Progenitor cell of endocrine pancreas (in vitro differentiated cells): ENCODE results near the gene FLOT2. TPM values are rescaled to one million over a fixed set of nuclear protein-coding genes. Genes with fewer than 3 reads are reported as not detected.
"Not testable (repeated sequence)": the region's sequence is repeated elsewhere in the genome, so short reads cannot be mapped to it uniquely, and the experiment has no call there.

Experiments used
- DNase-seq: peaks from one replicate; pipeline ENCODE4 v3.0.0; 2021; ENCODE audit warnings: low spot score; ENCODE audit not compliant: unreplicated experiment
- H3K27ac Mint-ChIP-seq: 2 replicates; pipeline ENCODE4 v1.8.0; 2021; ENCODE audit warnings: mild to moderate bottlenecking, moderate library complexity, mixed read lengths
- H3K27me3 Mint-ChIP-seq: 2 replicates; pipeline ENCODE4 v1.8.0; 2021; ENCODE audit warnings: mixed read lengths
- H3K36me3 Mint-ChIP-seq: 2 replicates; pipeline ENCODE4 v1.8.0; 2022; ENCODE audit warnings: mixed read lengths; ENCODE audit not compliant: insufficient read depth
- H3K4me1 Mint-ChIP-seq: 2 replicates; pipeline ENCODE4 v1.8.0; 2021; ENCODE audit warnings: low read depth, mixed read lengths
- H3K4me3 Mint-ChIP-seq: 2 replicates; pipeline ENCODE4 v1.8.0; 2021; ENCODE audit warnings: low read depth, mild to moderate bottlenecking, moderate library complexity, mixed read lengths
- H3K9me3 Mint-ChIP-seq: 2 replicates; pipeline ENCODE4 v1.8.0; 2021; ENCODE audit warnings: low read depth, mixed read lengths
- total RNA-seq: library from RNA; stranded (reverse); gene quantifications from 2 replicates; pipeline ENCODE4 v1.2.1, GENCODE V29; 2021
- TF ChIP-seq, protein P1 (sequence below): fragments of 200-600 bp; sonication (generic); IDR thresholded peaks from one replicate; pipeline ENCODE4 v1.5.0; 2021; ENCODE audit warnings: antibody characterized with exemption, mild to moderate bottlenecking; ENCODE audit not compliant: unreplicated experiment

FLOT2 gene
- total RNA-seq, 1 donor from 2014 or later: 131 TPM

DNA sequence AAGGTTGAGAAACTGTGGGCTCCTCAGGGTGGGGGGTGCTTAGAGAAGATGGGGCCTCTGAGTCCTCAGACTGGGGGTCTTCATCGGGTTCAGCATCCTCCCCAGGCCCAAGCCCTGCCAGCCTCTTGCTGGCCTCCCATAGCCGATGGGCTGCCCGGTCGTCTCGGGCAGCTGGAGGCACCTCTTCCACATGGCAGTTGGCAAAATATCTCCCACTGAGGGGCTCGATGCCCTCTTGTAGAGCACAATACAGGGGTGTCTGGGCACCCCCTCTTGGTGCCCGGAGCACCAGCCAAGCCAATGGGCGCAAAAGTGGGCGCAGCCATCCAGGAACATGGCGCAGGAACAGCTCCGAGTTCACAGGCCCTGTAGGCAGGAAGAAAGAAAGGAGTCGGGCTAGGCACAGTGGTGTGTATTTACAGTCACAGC, 1.0 kb upstream of the FLOT2 start:
- H3K4me1 Mint-ChIP-seq: peaks cover 24% of the 10 kb centered on the region

DNA sequence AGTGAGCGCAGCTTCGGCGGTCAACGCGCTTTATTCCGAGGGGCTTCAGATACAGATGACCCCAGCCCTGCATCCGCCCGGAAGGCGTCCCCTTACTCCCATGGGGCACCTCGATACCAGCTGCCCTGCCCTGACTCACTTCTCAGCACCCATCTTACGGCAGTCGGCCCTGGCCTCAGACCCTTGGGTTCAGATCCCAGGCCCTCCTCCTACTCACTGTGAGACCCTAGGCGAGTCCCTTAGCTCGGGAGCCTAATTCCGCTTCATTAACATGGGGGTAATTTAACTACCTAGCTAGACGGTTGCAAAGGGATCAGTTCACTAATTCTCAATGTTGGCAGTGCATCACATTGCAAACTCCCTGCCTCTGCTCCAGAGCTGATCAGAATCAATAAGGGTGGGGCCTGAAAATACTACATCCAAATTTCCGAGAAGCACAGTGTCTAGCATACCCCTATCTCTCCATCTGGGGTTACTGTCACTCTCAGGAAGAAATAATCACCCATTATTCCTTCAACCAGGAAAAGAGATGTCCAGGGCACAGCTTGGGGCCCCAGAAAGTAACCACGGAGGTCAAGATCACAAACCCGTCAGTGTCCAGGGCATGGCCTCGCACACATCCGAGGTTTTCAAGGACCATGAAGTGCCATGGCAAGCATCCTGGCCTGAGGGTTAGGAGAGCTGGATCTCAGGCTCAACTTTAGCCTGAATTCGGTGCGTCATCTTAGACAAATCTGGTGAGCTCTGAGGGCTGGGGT, 415 bp upstream of the FLOT2 start:
- TF ChIP-seq, protein P1, sequence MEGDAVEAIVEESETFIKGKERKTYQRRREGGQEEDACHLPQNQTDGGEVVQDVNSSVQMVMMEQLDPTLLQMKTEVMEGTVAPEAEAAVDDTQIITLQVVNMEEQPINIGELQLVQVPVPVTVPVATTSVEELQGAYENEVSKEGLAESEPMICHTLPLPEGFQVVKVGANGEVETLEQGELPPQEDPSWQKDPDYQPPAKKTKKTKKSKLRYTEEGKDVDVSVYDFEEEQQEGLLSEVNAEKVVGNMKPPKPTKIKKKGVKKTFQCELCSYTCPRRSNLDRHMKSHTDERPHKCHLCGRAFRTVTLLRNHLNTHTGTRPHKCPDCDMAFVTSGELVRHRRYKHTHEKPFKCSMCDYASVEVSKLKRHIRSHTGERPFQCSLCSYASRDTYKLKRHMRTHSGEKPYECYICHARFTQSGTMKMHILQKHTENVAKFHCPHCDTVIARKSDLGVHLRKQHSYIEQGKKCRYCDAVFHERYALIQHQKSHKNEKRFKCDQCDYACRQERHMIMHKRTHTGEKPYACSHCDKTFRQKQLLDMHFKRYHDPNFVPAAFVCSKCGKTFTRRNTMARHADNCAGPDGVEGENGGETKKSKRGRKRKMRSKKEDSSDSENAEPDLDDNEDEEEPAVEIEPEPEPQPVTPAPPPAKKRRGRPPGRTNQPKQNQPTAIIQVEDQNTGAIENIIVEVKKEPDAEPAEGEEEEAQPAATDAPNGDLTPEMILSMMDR: no peak
- H3K4me1 Mint-ChIP-seq: peaks cover 21% of the 10 kb centered on the region
- no peaks in the 10 kb centered on the region for H3K27me3 Mint-ChIP-seq
- no peak for DNase-seq
- H3K36me3 Mint-ChIP-seq: peaks cover 7% of the 10 kb centered on the region
- H3K27ac Mint-ChIP-seq: peak overlapping the region; percentile 94
- no peaks in the 10 kb centered on the region for H3K9me3 Mint-ChIP-seq
- H3K4me3 Mint-ChIP-seq: peak overlapping the region; percentile 93

More for the DNA sequence above, 1.0 kb upstream of the FLOT2 start:
- TF ChIP-seq, protein P1: no peak
- no peak for DNase-seq
- Mint-ChIP-seq H3K9me3 (no peaks in the 10 kb centered on the region), H3K27ac (no peak overlapping the region), H3K4me3 (peak overlapping the region; percentile 93), H3K36me3 (peaks cover 7% of the 10 kb centered on the region), H3K27me3 (no peaks in the 10 kb centered on the region)

DNA sequence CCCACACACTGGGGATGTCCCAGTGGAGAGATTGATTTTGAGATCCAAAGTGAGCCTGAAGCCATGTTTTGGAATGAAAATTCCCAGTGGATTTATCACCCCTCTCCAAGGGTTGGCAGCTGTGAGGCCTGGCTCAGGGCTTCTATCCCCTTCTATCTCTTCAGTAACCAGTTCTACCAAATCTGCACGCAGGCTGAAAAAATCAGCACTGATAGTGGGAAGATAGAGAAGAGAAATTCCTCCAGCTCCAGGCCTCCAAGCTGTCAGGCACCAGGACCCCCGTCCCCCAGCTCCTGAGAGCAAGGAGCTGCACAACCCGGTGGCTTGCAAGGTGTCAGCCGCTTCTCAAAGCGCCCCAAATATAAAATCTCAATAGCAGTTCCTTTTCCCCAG, 1.0 kb downstream of the FLOT2 start:
- Mint-ChIP-seq H3K27ac (peak overlapping the region; percentile 94), H3K27me3 (no peaks in the 10 kb centered on the region), H3K9me3 (no peaks in the 10 kb centered on the region), H3K36me3 (peaks cover 7% of the 10 kb centered on the region), H3K4me1 (peaks cover 16% of the 10 kb centered on the region), H3K4me3 (peak overlapping the region; percentile 93)
- TF ChIP-seq, protein P1: no peak
- no peak for DNase-seq

DNA sequence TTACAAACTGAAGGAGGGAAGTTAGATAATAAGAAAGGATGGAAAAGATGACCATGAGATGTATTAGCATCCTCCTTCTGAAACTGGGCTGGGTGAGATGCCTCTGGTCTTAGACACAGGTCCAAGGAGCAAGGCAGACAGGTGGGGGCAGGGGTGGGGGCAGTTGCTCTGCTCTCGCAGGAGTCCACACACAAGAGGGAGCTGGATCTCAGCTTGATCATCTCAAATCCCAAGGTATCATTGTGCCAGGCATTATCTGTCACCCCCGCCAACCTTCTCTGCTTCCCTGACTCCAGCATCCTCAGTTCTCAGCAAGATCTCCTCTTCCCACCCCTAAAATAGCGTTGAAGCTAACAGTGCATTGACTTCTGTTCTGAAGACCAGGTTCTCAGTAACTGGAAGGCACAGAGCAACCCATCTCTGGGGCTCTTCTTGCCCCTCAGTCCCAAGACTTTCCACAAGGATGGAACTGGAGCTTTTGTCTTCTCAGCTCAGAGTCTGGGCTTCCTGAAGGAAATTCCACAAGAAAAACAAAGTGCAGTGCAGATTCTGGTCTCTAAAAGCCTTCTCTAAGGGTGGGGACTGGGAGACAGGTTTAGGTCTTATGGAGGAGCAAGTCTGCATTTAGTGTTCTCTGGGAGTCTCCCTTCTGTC, 1.6 kb downstream of the FLOT2 start:
- H3K27ac Mint-ChIP-seq: no peak overlapping the region
- peaks cover 16% of the 10 kb centered on the region for H3K4me1 Mint-ChIP-seq

DNA sequence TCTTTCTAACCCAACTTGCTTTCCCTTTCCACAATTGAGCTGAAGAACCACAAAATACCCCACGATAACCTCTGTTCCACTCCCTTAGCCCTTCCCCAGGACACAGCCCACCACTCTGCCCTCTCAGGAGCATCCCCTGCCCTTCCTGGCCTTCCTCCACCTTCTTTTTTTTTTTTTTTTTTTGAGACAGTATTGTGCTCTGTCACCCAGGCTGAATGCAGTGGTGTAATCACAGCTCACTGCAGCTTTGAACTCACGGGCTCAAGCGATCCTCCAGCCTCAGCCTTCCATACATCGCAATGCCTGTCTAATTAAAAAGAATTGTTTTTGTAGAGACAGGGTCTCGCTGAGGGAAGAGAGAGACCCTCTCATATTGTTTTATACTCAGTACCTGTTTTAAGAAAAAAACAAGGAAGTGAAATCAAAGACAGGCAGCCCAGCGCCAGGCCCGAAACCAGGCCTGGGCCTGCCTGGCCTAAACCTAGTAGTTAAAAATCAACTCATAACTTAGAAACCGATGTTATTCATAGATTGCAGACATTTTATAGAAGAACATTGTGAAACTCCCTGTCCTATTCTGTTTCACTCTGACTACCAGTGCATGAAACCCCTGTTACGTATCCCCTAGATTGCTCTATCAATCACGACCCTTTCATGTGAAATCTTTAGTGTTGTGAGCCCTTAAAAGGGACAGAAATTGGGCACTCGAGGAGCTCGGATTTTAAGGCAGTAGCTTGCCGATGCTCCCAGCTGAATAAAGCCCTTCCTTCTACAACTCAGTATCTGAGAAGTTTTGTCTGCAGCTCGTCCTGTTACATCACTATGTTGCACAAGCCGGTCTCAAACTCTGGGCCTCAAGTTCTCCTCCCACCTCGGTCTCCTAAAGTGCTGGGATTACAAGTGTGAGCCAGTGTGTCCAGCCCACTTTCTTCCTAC, 4.0 kb downstream of the FLOT2 start:
- H3K4me3 Mint-ChIP-seq, H3K27me3 Mint-ChIP-seq, H3K27ac Mint-ChIP-seq, H3K9me3 Mint-ChIP-seq, DNase-seq, H3K36me3 Mint-ChIP-seq: not testable (repeated sequence)
- H3K4me1 Mint-ChIP-seq: peaks cover 16% of the 10 kb centered on the region

More for the DNA sequence above, 1.6 kb downstream of the FLOT2 start:
- Mint-ChIP-seq H3K4me3 (peak overlapping the region; percentile 93), H3K36me3 (peaks cover 7% of the 10 kb centered on the region), H3K9me3 (no peaks in the 10 kb centered on the region), H3K27me3 (no peaks in the 10 kb centered on the region)
- TF ChIP-seq, protein P1: no peak
- no peak for DNase-seq
